Activated CD8-positive, alpha-beta T cell treated with anti-CD3 and anti-CD28 coated beads for 36 hours (primary cell): ENCODE data around the gene CFHR5. TPM values are rescaled to one million over a fixed set of nuclear protein-coding genes. Genes with fewer than 3 reads are reported as not detected.

Source experiments
- ATAC-seq: fragments of 200-7000 bp; cut with Tn5 transposase; one replicate; pipeline ENCODE4 v1.10.0; 2021; ENCODE audit warnings: mild to moderate bottlenecking, moderate library complexity
- CTCF ChIA-PET: fragments of 350-600 bp; sonication (Branson Sonifier 250); formaldehyde crosslinking; loops from one replicate; lab custom pipeline; 2021; ENCODE audit warnings: antibody characterized with exemption; lab: Charles Lee
- POLR2A ChIA-PET: fragments of 350-600 bp; sonication (Branson Sonifier 250); formaldehyde crosslinking; loops from one replicate; lab custom pipeline; 2021; ENCODE audit warnings: antibody characterized with exemption; lab: Charles Lee
- DNase-seq: peaks from one replicate; pipeline ENCODE4 v3.0.0-alpha.2; 2020
- H3K27ac Mint-ChIP-seq: one replicate; pipeline ENCODE4 v1.8.0; 2021; ENCODE audit warnings: mild to moderate bottlenecking, mixed read lengths
- H3K27me3 Mint-ChIP-seq: one replicate; pipeline ENCODE4 v1.8.0; 2021; ENCODE audit warnings: mixed read lengths
- H3K36me3 Mint-ChIP-seq: one replicate; pipeline ENCODE4 v1.8.0; 2021; ENCODE audit warnings: low read depth, mixed read lengths
- H3K4me1 Mint-ChIP-seq: one replicate; pipeline ENCODE4 v1.8.0; 2021; ENCODE audit warnings: low read depth, mixed read lengths
- H3K4me3 Mint-ChIP-seq: one replicate; pipeline ENCODE4 v1.8.0; 2021; ENCODE audit warnings: mild to moderate bottlenecking, moderate library complexity, mixed read lengths
- H3K9me3 Mint-ChIP-seq: one replicate; pipeline ENCODE4 v1.8.0; 2021; ENCODE audit warnings: mixed read lengths
- CTCF ChIP-seq: fragments of 200-600 bp; IDR thresholded peaks from one replicate; pipeline ENCODE4 v1.8.0; 2022; ENCODE audit warnings: antibody characterized with exemption, mild to moderate bottlenecking
- intact Hi-C: fragments of 100-400 bp; cut with micrococcal nuclease; formaldehyde crosslinking; loops from one replicate; pipeline ENCODE4 v1.10.0; 2022
- total RNA-seq, 2 experiments: library from RNA; stranded (reverse); gene quantifications; one replicate each; pipeline ENCODE4 v1.2.3, GENCODE V29; 2021

The CFHR5 gene
- total RNA-seq, 2 experiments from 2014 or later = not detected

- Mint-ChIP-seq H3K4me1 (no peaks in the 10 kb centered on the region), H3K36me3 (no peaks in the 10 kb centered on the region), H3K27me3 (no peaks in the 10 kb centered on the region), H3K9me3 (peaks cover 2% of the 10 kb centered on the region), H3K27ac (no peak overlapping the region), H3K4me3 (no peak overlapping the region)
- intact Hi-C loops = no loop called here
- no peak for TF ChIP-seq CTCF
- POLR2A ChIA-PET = no interaction called here
- CTCF ChIA-PET = no interaction called here
- DNase-seq (no peak), ATAC-seq (no peak)
Measured at GRCh38 chr1:196954778-196955177, 22.6 kb upstream of the CFHR5 start.

DNA sequence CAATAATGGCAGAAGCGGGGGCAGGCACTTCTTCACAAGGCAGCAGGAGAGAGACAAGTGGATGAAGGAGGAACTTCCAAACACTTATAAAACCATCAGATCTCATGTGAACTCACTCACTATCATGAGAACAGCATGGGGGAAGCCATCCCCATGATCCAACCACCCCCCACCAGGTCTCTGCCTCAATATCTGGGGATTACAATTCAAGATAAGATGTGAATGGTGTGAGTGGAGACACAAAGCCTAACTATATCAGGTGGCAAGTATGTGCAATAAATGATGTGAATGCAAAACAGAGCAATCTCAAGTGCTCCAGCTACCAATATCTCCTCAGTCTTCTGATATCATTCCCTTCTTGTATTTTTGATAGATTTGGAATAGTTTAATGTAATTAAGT, 21.4 kb upstream of the CFHR5 start:
- intact Hi-C loops = no loop called here
- DNase-seq = no peak
- POLR2A ChIA-PET = no interaction called here
- no peak for TF ChIP-seq CTCF
- no peaks in the 10 kb centered on the region for H3K27me3 Mint-ChIP-seq
- ATAC-seq = no peak
- no peaks in the 10 kb centered on the region for H3K36me3 Mint-ChIP-seq
- peaks cover 2% of the 10 kb centered on the region for H3K9me3 Mint-ChIP-seq
- CTCF ChIA-PET = no interaction called here
- no peak overlapping the region for H3K27ac Mint-ChIP-seq
- H3K4me3 Mint-ChIP-seq = no peak overlapping the region
- no peaks in the 10 kb centered on the region for H3K4me1 Mint-ChIP-seq

DNA sequence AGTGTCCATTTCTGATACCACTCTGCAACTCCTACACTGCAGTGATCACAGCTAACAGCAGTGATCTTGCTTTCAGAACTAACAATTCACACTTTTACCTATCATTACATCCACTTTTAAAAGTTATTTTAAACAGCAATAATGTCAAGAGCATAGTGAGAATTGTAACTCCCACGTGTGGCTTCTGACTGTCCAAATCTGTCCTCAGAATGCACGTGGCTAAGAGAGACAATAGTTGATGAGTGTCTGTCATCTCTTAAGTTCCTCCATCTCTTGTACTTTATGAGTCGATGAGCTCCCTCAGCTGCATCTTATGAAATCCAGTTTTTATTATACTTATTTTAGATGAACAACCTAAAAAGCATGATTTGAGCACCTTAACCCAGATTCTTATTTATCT, 16.5 kb upstream of the CFHR5 start:
- Mint-ChIP-seq H3K36me3 (no peaks in the 10 kb centered on the region), H3K4me1 (no peaks in the 10 kb centered on the region)
- intact Hi-C loops = no loop called here

GRCh38 chr1:196970182-196970581, 7.2 kb upstream of the CFHR5 start:
- no peaks in the 10 kb centered on the region for H3K36me3 Mint-ChIP-seq
- no peak overlapping the region for H3K27ac Mint-ChIP-seq
- no peaks in the 10 kb centered on the region for H3K9me3 Mint-ChIP-seq
- no peak for TF ChIP-seq CTCF
- no peak overlapping the region for H3K4me3 Mint-ChIP-seq
- POLR2A ChIA-PET = no interaction called here
- no peaks in the 10 kb centered on the region for H3K4me1 Mint-ChIP-seq
- no peaks in the 10 kb centered on the region for H3K27me3 Mint-ChIP-seq
- CTCF ChIA-PET = no interaction called here
- ATAC-seq (no peak), DNase-seq (no peak)
- intact Hi-C loops = no loop called here

More for the DNA sequence above, 16.5 kb upstream of the CFHR5 start:
- ATAC-seq = no peak
- H3K27me3 Mint-ChIP-seq = no peaks in the 10 kb centered on the region
- POLR2A ChIA-PET = no interaction called here
- CTCF ChIA-PET = no interaction called here
- no peak for TF ChIP-seq CTCF
- H3K27ac Mint-ChIP-seq = no peak overlapping the region
- no peak for DNase-seq
- H3K4me3 Mint-ChIP-seq = no peak overlapping the region
- peaks cover 2% of the 10 kb centered on the region for H3K9me3 Mint-ChIP-seq

DNA sequence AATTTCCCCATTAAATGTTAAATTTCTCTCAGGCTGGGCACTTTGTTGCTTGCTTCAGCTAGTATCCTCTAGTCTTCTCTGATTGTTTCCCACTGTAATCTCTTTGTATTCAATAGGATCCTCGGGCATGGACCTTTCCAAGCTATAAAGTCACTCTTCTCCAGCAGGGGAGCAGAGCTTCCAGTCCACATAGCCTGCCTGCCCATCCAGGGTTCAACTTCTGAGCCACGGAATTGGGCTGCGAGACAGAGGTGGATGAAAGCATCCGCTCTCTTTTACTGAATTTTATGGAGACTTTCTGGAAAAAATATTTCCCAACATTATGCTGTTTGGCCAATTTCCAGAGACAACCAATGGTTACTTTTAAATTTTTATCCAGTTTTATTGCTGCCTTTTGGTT, 1.1 kb upstream of the CFHR5 start:
- Mint-ChIP-seq H3K4me3 (no peak overlapping the region), H3K36me3 (no peaks in the 10 kb centered on the region), H3K4me1 (no peaks in the 10 kb centered on the region), H3K9me3 (no peaks in the 10 kb centered on the region), H3K27me3 (no peaks in the 10 kb centered on the region), H3K27ac (no peak overlapping the region)
- intact Hi-C loops = no loop called here
- ATAC-seq = no peak
- CTCF ChIA-PET = no interaction called here
- TF ChIP-seq CTCF = no peak
- no peak for DNase-seq
- POLR2A ChIA-PET = no interaction called here
